Measurements from ENCODE around the gene FRMPD4. TPM values are rescaled to one million over a fixed set of nuclear protein-coding genes. Genes with fewer than 3 reads are reported as not detected.

The FRMPD4 gene
- total RNA-seq, 1 experiment from 2014 or later = 0.24 TPM

DNA sequence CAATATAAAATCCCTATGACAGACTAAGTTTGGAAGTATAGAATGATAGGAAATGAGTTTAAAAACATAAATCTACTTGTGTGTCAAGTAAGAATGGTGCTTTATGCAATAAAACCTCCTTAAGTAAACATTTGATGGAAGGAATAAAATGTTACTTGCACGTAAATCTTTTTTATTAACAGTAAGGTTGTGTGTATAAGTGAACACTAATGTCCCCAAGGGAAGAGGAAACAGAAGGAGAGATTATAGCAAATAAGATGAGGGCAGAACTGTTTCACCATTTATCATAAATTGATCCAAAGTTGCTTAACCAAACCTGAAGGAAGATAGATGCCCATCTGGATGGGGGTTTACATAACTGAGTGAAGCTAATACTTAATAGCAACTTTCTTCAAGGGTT is 86.8 kb downstream of the FRMPD4 start:
- Mint-ChIP-seq H3K4me1 (no peaks in the 10 kb centered on the region), H3K36me3 (ENCODE audit: insufficient read depth in 1 of 3, low read depth in 3 of 3) (peaks cover 0 to 2% (median 0%) of the 10 kb centered on the region in 3 experiments; a peak in 1 of 7 replicates), H3K27me3 (ENCODE audit: low read depth) (no peaks in the 10 kb centered on the region; the same call in 1 of the 2 replicates), H3K27ac (no peak overlapping the region), H3K9me3 (peaks cover 58 to 62% of the 10 kb centered on the region in 2 experiments), H3K4me3 (no peak overlapping the region)
- Histone ChIP-seq H3K14ac (ENCODE audit: insufficient read depth, low read length) (no peak overlapping the region), H3K23me2 (ENCODE audit: insufficient read length, low read depth, low read length, poor library complexity, severe bottlenecking) (no peaks in the 10 kb centered on the region), H4K8ac (replicated peaks; ENCODE audit: insufficient read length, low read depth, low read length) (no peak overlapping the region), H3K18ac (ENCODE audit: insufficient read length, low read depth, low read length) (no peak overlapping the region), H4K91ac (ENCODE audit: insufficient read length, low read depth, low read length) (no peak overlapping the region), H4K20me1 (ENCODE audit: control insufficient read depth, insufficient read depth, insufficient read length) (no peaks in the 10 kb centered on the region), H2BK15ac (ENCODE audit: low read depth, low read length) (no peak overlapping the region), H3K56ac (ENCODE audit: insufficient read length, low read depth, low read length) (no peak overlapping the region), H3K9ac (ENCODE audit: extremely low read depth, insufficient read length, low read length) (no peak overlapping the region), H2AK5ac (ENCODE audit: insufficient read length, low read length) (no peak overlapping the region), H3K27me3 (ENCODE audit: insufficient read depth, low read length) (no peaks in the 10 kb centered on the region), H2BK5ac (ENCODE audit: insufficient read length, low read length) (no peak overlapping the region), H2BK20ac (ENCODE audit: low read depth, low read length, poor library complexity, severe bottlenecking) (no peak overlapping the region), H3K27ac (ENCODE audit: insufficient read length, low read depth, low read length) (no peak overlapping the region), H3K79me2 (ENCODE audit: insufficient read depth, low read length) (no peaks in the 10 kb centered on the region), H3K4ac (ENCODE audit: low read depth, low read length) (no peak overlapping the region), H3K4me2 (ENCODE audit: insufficient read depth, insufficient read length, low read length) (no peak overlapping the region), H3K9me3 (ENCODE audit: control insufficient read depth, low read depth, low read length) (no peaks in the 10 kb centered on the region), H2BK12ac (ENCODE audit: insufficient read length, low read depth, low read length) (no peak overlapping the region), H3T11ph (ENCODE audit: low read length) (no peak overlapping the region), H3K23ac (ENCODE audit: insufficient read length, low read depth, low read length) (no peak overlapping the region), H4K5ac (ENCODE audit: insufficient read length, low read depth, low read length) (no peak overlapping the region), H3K4me1 (ENCODE audit: insufficient read depth, low read length) (no peaks in the 10 kb centered on the region), H2AFZ (ENCODE audit: low read length) (no peak overlapping the region), H2BK120ac (ENCODE audit: low read depth, low read length, poor library complexity, severe bottlenecking) (no peak overlapping the region), H3K79me1 (ENCODE audit: insufficient read depth, low read depth, low read length, poor library complexity, severe bottlenecking) (no peaks in the 10 kb centered on the region)
- TF ChIP-seq, protein P1, sequence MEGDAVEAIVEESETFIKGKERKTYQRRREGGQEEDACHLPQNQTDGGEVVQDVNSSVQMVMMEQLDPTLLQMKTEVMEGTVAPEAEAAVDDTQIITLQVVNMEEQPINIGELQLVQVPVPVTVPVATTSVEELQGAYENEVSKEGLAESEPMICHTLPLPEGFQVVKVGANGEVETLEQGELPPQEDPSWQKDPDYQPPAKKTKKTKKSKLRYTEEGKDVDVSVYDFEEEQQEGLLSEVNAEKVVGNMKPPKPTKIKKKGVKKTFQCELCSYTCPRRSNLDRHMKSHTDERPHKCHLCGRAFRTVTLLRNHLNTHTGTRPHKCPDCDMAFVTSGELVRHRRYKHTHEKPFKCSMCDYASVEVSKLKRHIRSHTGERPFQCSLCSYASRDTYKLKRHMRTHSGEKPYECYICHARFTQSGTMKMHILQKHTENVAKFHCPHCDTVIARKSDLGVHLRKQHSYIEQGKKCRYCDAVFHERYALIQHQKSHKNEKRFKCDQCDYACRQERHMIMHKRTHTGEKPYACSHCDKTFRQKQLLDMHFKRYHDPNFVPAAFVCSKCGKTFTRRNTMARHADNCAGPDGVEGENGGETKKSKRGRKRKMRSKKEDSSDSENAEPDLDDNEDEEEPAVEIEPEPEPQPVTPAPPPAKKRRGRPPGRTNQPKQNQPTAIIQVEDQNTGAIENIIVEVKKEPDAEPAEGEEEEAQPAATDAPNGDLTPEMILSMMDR (conservative IDR thresholded peaks at IDR 0.05) = no peak
- WGBS (ENCODE audit: extremely low coverage, insufficient read length, low lambda C conversion rate) = no CpG with 5 or more reads among the region's 1 CpG
- no peak for DNase-seq

Measured in H9 (cell line).